K562 (cell line): ENCODE results near the gene NEU1. TPM values are rescaled to one million over a fixed set of nuclear protein-coding genes. Genes with fewer than 3 reads are reported as not detected.
A peak's percentile ranks its signal among the peaks of the same experiment; 100 is the strongest.

Experiments used
- ARID2 ChIP-seq: fragments of 450-650 bp; IDR thresholded peaks from 2 replicates; pipeline ENCODE4 v1.6.1; 2017; ENCODE audit warnings: antibody characterized with exemption, mild to moderate bottlenecking
- CCAR2 ChIP-seq: fragments of 200-400 bp; formaldehyde crosslinking; IDR thresholded peaks from 2 replicates; pipeline ENCODE4 v1.6.1; 2017; ENCODE audit warnings: mild to moderate bottlenecking, low read depth, low read length
- EP400 ChIP-seq: fragments of 450-650 bp; IDR thresholded peaks from 2 replicates; pipeline ENCODE4 v1.6.1; 2017; ENCODE audit warnings: antibody characterized with exemption, mild to moderate bottlenecking, moderate library complexity
- EZH2 ChIP-seq: IDR thresholded peaks from 2 replicates; pipeline ENCODE4 v1.6.1; 2012; ENCODE audit warnings: low read depth, mild to moderate bottlenecking, inconsistent platforms, low read length, borderline replicate concordance
- HNRNPLL ChIP-seq: fragments of 200-400 bp; formaldehyde crosslinking; IDR thresholded peaks from 2 replicates; pipeline ENCODE4 v1.6.1; 2017; ENCODE audit warnings: low read length, low read depth, mild to moderate bottlenecking; ENCODE audit not compliant: poor library complexity, severe bottlenecking
- ILF3 ChIP-seq: fragments of 450-650 bp; IDR thresholded peaks from 2 replicates; pipeline ENCODE4 v1.6.1; 2018; ENCODE audit warnings: antibody characterized with exemption, mild to moderate bottlenecking, moderate library complexity, borderline replicate concordance
- KLF13 ChIP-seq: fragments of 450-650 bp; IDR thresholded peaks from 2 replicates; pipeline ENCODE4 v1.6.1; 2016; ENCODE audit warnings: missing genetic modification characterization, low read depth, mild to moderate bottlenecking, missing compliant biosample characterization, moderate library complexity, borderline replicate concordance
- MXD1 ChIP-seq: fragments of 250-450 bp; sonication (Bioruptor Pico); IDR thresholded peaks from 2 replicates; pipeline ENCODE4 v1.8.0; 2021; ENCODE audit warnings: borderline replicate concordance, mild to moderate bottlenecking, moderate library complexity; ENCODE audit not compliant: poor library complexity, severe bottlenecking
- MYBL2 ChIP-seq, 2 experiments: fragments of 450-650 bp in 1 of 2; sonication (generic) in 1 of 2; formaldehyde crosslinking in 1 of 2; IDR thresholded peaks; 2 replicates each; pipeline versions ENCODE4 v1.6.1 to v1.8.1; 2017 to 2022; ENCODE audit warnings: borderline replicate concordance in 1 of 2, inconsistent platforms in 1 of 2, low read depth in 1 of 2, mild to moderate bottlenecking in 1 of 2, missing genetic modification reagents in 1 of 2, moderate library complexity in 1 of 2
- NCOA6 ChIP-seq: fragments of 450-650 bp; IDR thresholded peaks from 2 replicates; pipeline ENCODE4 v1.6.1; 2017; ENCODE audit warnings: mild to moderate bottlenecking
- SAP30 ChIP-seq: fragments of 200-600 bp; sonication (generic); IDR thresholded peaks from 2 replicates; pipeline ENCODE4 v1.6.1; 2012; ENCODE audit warnings: borderline replicate concordance, low read depth, mild to moderate bottlenecking, moderate library complexity, low read length, control low read depth, inconsistent platforms; ENCODE audit not compliant: insufficient read depth, poor library complexity, severe bottlenecking
- SMAD1 ChIP-seq: fragments of 150-350 bp; IDR thresholded peaks from 2 replicates; pipeline ENCODE4 v1.6.1; 2014; ENCODE audit warnings: low read length, low read depth; ENCODE audit not compliant: partially characterized antibody
- SMARCB1 ChIP-seq: IDR thresholded peaks from 2 replicates; pipeline ENCODE4 v1.6.1; 2011; ENCODE audit warnings: improper control_type of control experiment, low read depth; ENCODE audit not compliant: insufficient read length
- SP2 ChIP-seq: IDR thresholded peaks from 2 replicates; pipeline ENCODE4 v1.6.1; 2011; ENCODE audit warnings: mild to moderate bottlenecking, low read depth, low read length, moderate library complexity; ENCODE audit not compliant: poor library complexity, severe bottlenecking; ENCODE audit errors: extremely low read depth
- U2AF1 ChIP-seq: fragments of 200-400 bp; formaldehyde crosslinking; optimal IDR thresholded peaks from 2 replicates; pipeline ENCODE3; 2017; ENCODE audit warnings: mild to moderate bottlenecking, low read depth, low read length, moderate library complexity
- XRCC4 ChIP-seq: IDR thresholded peaks from one replicate; pipeline ENCODE4 v1.6.1; 2011; ENCODE audit not compliant: insufficient read depth, insufficient read length; ENCODE audit errors: extremely low read depth
- ZNF263 ChIP-seq: sonication (generic); formaldehyde crosslinking; IDR thresholded peaks from 2 replicates; pipeline ENCODE4 v1.8.0; 2022; ENCODE audit warnings: mild to moderate bottlenecking, missing genetic modification reagents, borderline replicate concordance
- ZNF561 ChIP-seq: fragments of 450-650 bp; formaldehyde crosslinking; conservative IDR thresholded peaks from 2 replicates; pipeline ENCODE4 v1.4.0; 2020; ENCODE audit warnings: mild to moderate bottlenecking, moderate library complexity
- polyA plus RNA-seq, 8 experiments: library from polyadenylated mRNA; depleted of rRNA in 4 of 8; stranded (reverse) in 5 of 8; unstranded in 3 of 8; fragments of >200 nt; fragmentation: Nextera tagmentation in 2 of 8; fragmentation: Illumina TruSeq in 1 of 8; extraction: Ambion mirVana in 2 of 8; extraction: Trizol in 1 of 8; gene quantifications; 2 replicates each; pipeline versions ENCODE4 v1.2.1 to v1.2.3, GENCODE V29; 2011 to 2014; ENCODE audit warnings: inconsistent platforms in 1 of 8, missing spikeins in 1 of 8
- total RNA-seq, 7 experiments: library from RNA; depleted of rRNA in 6 of 7; stranded (reverse); fragments of >200 nt in 6 of 7; fragmentation: Illumina TruSeq in 2 of 7; extraction: Trizol in 2 of 7; gene quantifications; 2 replicates each; pipeline versions ENCODE4 v1.2.1 to v1.2.3, GENCODE V29; 2011 to 2021; ENCODE audit warnings: low replicate concordance in 1 of 7
- TF ChIP-seq, protein P1 (sequence below): sonication (generic); formaldehyde crosslinking; IDR thresholded peaks from 2 replicates; pipeline ENCODE4 v1.8.1; 2023; ENCODE audit warnings: mild to moderate bottlenecking, missing genetic modification reagents
- TF ChIP-seq, protein P2 (sequence below): fragments of 450-650 bp; IDR thresholded peaks from 2 replicates; pipeline ENCODE4 v1.6.1; 2016; ENCODE audit warnings: mild to moderate bottlenecking
- TF ChIP-seq, protein P3 (sequence below): fragments of 450-650 bp; formaldehyde crosslinking; IDR thresholded peaks from 2 replicates; pipeline ENCODE4 v1.4.0; 2020; ENCODE audit warnings: mild to moderate bottlenecking, mixed read lengths

Gene NEU1
- total and polyA plus RNA-seq, 9 of the 15 experiments (the other 6 are each of a cell fraction or from before 2014, with no cell fraction given) = 14.8 to 67.8 (median 51.0) TPM

DNA sequence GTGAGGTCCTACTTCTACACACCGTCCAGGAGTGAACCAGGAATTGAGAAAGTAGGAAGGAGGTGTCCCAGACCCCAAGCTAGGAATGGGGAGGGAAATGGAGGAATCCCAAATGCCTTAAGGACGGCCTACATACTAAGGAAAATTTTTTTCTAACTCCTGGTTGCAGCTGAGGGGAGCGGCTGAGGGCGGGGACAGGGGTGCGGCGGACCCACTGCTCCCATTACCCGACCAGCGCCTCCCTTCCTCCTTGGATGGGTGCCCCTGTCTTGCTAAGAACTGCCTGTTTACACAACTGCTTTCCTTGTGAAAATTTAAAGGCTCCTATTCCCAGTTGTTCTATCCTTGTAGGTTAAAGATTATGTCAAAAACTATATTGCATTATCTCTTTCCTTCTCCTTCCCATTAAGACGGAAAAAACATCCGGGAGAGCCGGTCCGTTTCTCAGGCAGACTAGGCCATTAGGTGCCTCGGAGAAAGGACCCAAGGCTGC, 35.8 kb downstream of the NEU1 start (continued):
- TF ChIP-seq CCAR2 (no peak), NCOA6 (no peak), KLF13 (tag) (no peak; the same call in 1 of the 2 replicates), EZH2 (no peak), SMAD1 (no peak), XRCC4 (no peak), SMARCB1 (no peak), ZNF561 (CRISPR knock-in tag) (peak; percentile 75; the same call in 1 of the 2 replicates), U2AF1 (no peak), SP2 (no peak), ZNF263 (CRISPR knock-in tag) (no peak; the same call in 1 of the 2 replicates), MXD1 (CRISPR knock-in tag) (no peak), EP400 (no peak), HNRNPLL (no peak), ARID2 (no peak; the same call in 1 of the 2 replicates), MYBL2 (IDR thresholded peaks at IDR 0.05; ENCODE audit: low read depth) (no peak), MYBL2 (CRISPR knock-in tag; IDR thresholded peaks at IDR 0.05; ENCODE audit: borderline replicate concordance) (no peak), SAP30 (no peak), ILF3 (no peak)
- TF ChIP-seq, protein P1, sequence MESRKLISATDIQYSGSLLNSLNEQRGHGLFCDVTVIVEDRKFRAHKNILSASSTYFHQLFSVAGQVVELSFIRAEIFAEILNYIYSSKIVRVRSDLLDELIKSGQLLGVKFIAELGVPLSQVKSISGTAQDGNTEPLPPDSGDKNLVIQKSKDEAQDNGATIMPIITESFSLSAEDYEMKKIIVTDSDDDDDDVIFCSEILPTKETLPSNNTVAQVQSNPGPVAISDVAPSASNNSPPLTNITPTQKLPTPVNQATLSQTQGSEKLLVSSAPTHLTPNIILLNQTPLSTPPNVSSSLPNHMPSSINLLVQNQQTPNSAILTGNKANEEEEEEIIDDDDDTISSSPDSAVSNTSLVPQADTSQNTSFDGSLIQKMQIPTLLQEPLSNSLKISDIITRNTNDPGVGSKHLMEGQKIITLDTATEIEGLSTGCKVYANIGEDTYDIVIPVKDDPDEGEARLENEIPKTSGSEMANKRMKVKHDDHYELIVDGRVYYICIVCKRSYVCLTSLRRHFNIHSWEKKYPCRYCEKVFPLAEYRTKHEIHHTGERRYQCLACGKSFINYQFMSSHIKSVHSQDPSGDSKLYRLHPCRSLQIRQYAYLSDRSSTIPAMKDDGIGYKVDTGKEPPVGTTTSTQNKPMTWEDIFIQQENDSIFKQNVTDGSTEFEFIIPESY (CRISPR knock-in tag) = no peak; the same call in 1 of the 2 replicates
- TF ChIP-seq, protein P2, sequence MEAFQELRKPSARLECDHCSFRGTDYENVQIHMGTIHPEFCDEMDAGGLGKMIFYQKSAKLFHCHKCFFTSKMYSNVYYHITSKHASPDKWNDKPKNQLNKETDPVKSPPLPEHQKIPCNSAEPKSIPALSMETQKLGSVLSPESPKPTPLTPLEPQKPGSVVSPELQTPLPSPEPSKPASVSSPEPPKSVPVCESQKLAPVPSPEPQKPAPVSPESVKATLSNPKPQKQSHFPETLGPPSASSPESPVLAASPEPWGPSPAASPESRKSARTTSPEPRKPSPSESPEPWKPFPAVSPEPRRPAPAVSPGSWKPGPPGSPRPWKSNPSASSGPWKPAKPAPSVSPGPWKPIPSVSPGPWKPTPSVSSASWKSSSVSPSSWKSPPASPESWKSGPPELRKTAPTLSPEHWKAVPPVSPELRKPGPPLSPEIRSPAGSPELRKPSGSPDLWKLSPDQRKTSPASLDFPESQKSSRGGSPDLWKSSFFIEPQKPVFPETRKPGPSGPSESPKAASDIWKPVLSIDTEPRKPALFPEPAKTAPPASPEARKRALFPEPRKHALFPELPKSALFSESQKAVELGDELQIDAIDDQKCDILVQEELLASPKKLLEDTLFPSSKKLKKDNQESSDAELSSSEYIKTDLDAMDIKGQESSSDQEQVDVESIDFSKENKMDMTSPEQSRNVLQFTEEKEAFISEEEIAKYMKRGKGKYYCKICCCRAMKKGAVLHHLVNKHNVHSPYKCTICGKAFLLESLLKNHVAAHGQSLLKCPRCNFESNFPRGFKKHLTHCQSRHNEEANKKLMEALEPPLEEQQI = no peak
- TF ChIP-seq, protein P3, sequence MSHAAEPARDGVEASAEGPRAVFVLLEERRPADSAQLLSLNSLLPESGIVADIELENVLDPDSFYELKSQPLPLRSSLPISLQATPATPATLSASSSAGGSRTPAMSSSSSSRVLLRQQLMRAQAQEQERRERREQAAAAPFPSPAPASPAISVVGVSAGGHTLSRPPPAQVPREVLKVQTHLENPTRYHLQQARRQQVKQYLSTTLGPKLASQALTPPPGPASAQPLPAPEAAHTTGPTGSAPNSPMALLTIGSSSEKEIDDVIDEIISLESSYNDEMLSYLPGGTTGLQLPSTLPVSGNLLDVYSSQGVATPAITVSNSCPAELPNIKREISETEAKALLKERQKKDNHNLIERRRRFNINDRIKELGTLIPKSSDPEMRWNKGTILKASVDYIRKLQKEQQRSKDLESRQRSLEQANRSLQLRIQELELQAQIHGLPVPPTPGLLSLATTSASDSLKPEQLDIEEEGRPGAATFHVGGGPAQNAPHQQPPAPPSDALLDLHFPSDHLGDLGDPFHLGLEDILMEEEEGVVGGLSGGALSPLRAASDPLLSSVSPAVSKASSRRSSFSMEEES = peak; percentile 36; the same call in 1 of the 2 replicates
